Activated CD4-positive, CD25-positive, alpha-beta regulatory T cell (primary cell): ENCODE data around the gene SMAD3.
A peak's percentile ranks its signal among the peaks of the same experiment; 100 is the strongest.
"Not testable (repeated sequence)": the region's sequence is repeated elsewhere in the genome, so short reads cannot be mapped to it uniquely, and the experiment has no call there.

Source experiments
- DNase-seq, 4 experiments: peaks; one replicate each; lab custom pipeline; 2025; lab: John Stamatoyannopoulos, UW

Gene SMAD3

DNA sequence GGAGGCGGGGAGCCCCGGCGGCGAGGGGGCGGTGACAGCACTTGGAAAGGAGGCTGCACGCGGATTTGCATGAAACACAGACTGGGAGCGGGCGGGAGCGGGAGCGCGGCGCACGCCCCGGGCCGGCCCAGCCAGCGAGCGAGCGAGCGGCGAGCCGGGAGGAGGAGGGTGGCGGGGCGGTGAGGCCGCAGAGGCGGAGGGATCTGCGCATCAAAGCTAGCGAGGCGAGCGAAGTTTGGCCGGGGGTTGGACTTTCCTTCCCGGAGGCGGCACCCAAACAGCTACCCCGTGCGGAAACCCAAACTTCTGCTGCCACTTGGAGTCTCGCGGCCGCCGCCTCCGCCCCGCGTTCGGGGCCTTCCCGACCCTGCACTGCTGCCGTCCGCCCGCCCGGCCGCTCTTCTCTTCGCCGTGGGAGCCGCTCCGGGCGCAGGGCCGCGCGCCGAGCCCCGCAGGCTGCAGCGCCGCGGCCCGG, at the start of gene SMAD3:
Gene SMAD3 (plus strand): TSS at position 72 of the 475 bp plus-strand sequence. CDS start 553 bp downstream, outside the sequence.
- DNase-seq: peak; percentile 22 to 66 (median 52)

GRCh38 chr15:67017311-67017710, 48.1 kb upstream of the SMAD3 start:
- DNase-seq: no peak

GRCh38 chr15:67018026-67018425, 47.4 kb upstream of the SMAD3 start:
- DNase-seq: no peak

DNA sequence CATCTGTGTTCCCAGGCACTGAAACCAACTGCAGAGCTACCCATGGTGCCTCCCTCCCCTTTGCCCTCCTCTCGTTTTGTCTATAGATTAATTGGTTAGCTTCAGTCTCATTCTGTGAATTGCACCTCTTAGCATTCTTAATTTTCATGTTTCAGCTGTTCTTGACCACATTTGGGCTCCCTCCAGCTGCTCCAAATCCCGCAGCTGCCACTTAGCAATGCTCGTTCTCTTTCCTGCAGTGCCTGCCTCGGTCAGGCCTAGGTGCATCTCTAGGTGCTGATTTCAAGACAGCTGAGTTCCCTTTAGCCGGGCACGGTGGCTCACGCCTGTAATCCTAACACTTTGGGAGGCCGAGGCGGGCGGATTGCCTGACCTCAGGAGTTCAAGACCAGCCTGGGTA, 47.0 kb upstream of the SMAD3 start:
- DNase-seq: no peak

DNA sequence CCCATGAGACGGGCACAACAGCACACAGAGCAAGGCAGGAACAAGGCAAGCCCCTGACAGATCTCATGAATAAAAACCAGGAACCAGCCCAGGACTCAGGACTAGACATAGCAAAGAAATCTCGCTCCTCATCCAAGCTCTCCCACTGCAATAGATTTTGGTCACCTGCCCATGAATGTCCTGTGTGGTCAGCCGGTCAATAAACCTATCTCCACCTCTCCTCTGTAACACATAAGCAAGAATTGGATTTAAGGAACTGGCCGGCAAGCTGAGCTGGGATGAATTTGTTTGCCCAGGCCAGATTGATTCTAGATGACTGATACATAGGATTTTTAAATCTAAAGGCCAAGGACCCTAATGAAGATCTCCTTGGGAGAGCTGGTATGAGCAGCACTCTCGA, 46.3 kb upstream of the SMAD3 start:
- no peak for DNase-seq

- DNase-seq: no peak
Observed at GRCh38 chr15:67019884-67020520, 45.4 kb upstream of the SMAD3 start.

GRCh38 chr15:67020668-67021067, 44.7 kb upstream of the SMAD3 start:
- not testable (repeated sequence) for DNase-seq

- no peak for DNase-seq
Observed at GRCh38 chr15:67021455-67021854, 43.9 kb upstream of the SMAD3 start.

DNA sequence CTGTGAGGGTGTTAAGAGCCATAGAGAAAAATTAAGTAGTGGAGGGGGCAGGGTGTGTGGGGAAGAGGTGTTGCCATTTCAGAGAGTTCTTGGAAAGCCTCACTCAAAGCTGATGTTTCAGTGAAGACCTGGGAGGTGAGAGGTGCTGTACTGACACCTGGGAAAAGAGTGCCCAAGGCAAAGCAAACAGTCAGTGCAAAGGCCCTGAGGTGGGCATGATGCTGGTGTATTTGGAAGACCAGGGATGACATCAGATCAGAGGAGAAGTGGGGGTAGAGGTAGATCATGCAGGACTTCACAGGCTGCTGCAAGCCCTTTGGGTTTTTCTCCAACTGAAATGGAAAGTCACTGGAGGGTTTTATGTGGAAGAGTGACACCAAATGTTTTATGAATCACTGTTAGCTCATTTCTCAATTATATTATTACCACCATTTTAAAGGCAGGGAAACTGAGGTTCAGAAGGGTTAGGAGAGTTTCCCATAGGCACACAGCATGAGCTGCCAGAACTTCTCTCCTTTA, 42.8 kb upstream of the SMAD3 start:
- DNase-seq: no peak

DNA sequence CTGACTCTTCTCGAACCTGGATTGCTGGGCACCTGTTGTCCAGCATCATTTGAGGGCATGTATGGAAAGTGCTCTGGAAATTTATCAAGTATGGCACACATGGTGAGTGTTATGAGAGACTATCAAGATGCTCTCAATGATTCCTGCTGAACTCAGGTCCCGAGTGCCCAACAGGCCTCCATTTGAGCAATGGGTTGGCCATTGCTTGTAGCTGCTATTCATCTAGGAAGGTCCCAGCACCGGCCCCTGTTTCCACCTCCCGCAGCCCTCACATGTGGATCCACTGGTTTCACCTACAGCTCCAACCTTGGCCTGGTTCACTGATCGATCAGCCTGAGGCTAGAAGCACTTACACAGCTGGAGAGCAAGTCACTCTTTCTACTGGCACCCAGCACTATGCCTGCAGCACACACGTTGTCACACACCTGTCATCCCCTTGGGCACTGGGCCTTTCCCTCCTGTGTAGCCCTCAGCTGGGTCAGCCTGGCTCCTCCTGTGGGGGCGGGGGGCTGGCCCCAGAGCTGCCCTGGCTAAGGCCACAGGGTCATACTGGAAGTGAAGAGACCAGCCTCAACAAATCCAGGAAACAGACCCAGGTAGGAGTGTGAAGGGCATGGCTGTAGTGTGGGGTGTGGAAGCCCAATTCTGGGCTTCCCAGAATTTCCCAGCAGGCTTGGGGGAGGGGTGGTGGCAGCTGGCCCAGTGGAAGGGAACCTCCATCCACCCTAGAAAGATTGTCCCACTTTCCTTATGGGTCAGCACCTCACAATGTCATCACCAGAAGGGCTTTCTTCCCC, 41.7 kb upstream of the SMAD3 start:
- no peak for DNase-seq

DNA sequence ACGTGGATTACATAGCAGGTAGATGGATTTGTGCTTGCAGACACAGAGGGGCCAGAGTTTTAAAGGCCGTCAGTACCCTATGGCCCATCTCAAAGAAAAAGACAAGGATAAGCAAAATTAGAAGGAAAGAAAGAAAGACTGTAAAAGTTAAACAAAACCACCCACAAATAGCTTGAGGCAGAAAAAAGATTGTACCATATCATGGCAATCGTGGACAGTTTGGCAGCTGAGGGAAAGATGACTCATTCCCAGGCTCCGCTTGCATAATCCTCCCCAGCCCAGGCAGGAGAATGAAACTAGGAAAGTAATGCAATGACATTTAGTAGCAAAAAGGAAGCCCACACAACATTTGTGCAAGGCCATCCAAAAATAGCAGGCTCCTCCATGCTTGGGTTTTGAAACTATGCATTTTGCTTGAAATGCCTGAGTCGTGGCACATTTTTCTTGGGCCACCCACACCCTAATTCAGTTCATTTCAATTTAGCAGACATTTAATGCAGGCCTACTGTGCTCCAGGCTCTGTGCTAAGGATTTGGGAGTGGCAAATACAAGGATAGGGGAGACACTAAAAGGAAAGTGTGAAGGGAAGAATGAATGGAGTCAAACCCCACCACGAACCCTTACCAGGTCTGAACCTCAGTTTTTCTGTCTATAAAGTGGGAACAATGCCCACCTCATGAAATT, 40.9 kb upstream of the SMAD3 start:
- no peak for DNase-seq

- DNase-seq: no peak
Observed at GRCh38 chr15:67024998-67025368, 40.4 kb upstream of the SMAD3 start.

- no peak for DNase-seq
Observed at GRCh38 chr15:67025719-67026609, 39.4 kb upstream of the SMAD3 start.

DNA sequence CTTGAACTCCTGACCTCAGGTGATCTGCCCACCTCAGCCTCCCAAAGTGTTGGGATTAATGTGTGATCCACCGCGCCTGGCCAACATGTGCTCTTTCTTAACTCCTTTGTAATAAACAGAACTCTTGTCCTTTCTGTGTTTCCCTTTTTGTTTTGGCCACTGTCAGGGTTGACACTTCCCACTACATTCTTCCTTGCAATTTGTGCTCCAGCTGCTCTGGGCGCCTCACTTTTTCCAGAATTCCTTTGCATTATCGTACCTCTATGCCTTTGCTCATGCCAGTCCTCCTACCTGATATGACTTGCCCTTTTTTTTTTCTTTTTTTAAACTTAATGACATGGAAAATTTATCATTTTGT, 38.8 kb upstream of the SMAD3 start:
- no peak for DNase-seq

GRCh38 chr15:67028440-67028839, 37.0 kb upstream of the SMAD3 start:
- DNase-seq: not testable (repeated sequence)

GRCh38 chr15:67030036-67030762, 35.2 kb upstream of the SMAD3 start:
- no peak for DNase-seq

DNA sequence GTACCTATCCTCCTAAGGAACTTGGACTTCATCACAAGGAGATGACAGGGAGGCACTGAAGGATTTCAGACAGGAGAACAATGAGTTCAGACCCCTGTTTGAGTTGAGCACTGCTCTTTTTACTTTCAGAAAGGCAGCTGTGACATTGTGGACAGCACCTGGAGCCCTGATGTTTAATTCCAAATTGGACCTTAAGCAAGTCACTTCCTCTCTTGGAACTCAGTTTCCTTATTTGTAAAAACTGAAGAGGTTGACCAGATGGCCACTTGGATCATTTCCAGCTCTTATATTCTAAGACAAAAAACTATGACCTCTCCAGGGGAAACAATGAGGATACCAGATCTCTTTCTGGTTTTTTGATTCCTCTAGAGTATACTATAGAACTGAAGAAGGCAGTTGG, 34.1 kb upstream of the SMAD3 start:
- no peak for DNase-seq

- no peak for DNase-seq
Observed at GRCh38 chr15:67032608-67033007, 32.8 kb upstream of the SMAD3 start.

DNA sequence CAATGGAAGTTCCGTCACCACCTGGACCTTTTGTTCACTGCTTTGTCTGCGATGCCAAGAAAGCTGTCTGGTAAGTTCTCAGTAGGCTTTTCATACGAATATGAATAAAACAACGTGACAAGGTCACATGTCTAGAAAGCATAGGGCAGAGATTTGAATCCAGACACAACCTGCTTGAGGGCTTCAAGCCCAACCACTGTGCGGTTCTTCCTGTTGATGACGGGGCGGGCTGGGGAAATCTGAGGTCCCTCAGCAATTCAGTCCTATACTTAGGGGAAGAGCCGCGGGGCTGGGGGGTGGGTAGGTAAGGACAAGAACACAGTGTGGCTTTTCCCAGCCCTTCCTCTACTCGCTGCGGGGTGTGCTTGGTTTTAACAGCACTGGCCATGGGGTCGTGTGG, 32.4 kb upstream of the SMAD3 start:
- no peak for DNase-seq

- DNase-seq: peak in 1 of 4 experiments; percentile 7
Observed at GRCh38 chr15:67033571-67034044, 31.8 kb upstream of the SMAD3 start.

DNA sequence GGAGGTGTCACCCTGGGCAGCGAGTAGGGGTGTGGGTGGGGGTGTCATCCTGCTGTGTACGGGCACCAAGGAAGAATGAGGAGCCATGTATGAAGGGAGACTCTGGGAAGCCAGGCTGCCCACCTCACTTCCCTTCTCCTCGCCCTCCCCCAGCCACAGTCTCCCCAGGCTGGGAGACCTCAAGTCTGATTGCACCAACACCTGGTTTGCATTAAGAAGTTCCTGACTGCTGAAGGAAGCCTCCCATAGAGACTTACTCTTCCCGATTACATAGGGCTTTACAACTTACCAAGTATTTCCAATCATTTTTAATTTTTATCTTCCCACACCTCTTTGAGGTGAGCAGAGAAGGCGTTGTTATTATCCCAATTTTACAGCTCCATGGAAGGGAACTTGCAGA, 29.5 kb upstream of the SMAD3 start:
- no peak for DNase-seq
